HUDEP-2 (cell line): ENCODE results near the gene RALB.
"Not testable (repeated sequence)": the region's sequence is repeated elsewhere in the genome, so short reads cannot be mapped to it uniquely, and the experiment has no call there.

Experiments used
- DNase-seq, 76 experiments: peaks; one replicate each; lab custom pipeline; 2025; ENCODE audit not compliant: unreplicated experiment in 76 of 76; lab: John Stamatoyannopoulos, UW

RALB gene

DNA sequence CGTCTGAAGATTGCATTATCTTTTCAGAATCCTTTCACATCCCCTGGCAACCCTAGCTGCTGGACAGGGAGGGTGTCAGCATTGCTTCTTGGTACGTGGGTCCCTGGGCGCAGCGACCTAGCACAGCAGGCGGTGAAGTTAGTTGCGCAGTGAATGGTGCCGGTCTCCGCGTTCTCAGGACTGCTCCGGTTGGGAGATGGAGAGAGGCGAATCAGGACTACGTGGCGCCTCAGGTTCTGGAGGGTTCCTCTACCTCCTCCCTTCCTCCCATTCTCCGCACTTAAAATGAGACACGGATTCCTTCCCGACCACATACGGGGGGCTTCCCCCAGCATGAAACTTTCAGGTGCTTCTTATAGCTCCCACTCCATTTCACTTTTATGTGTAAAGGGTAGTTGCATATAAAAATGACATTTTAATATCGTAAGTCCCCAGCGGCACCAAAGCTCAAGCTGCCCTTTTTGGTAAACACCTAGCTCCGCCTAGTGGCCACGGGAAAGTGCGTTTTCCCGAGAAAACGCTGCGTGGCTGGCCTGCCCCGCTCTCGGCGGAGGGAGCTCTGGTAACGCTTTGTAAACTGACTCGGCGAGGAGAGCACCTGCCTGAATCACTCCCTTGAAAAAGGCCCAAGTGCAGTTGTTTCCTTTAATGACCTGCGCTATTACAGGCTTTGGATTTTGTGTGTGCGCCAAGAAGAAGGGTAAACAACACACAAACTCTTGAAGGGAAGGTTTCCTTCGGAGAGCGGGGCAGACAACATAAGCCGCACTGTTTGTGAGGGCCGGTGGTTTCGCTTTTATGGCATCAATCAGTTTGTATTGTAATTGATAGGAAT lies 60.4 kb downstream of the RALB start:
- peak in 60 of 76 experiments; percentile 6 to 72 (median 42) for DNase-seq

DNA sequence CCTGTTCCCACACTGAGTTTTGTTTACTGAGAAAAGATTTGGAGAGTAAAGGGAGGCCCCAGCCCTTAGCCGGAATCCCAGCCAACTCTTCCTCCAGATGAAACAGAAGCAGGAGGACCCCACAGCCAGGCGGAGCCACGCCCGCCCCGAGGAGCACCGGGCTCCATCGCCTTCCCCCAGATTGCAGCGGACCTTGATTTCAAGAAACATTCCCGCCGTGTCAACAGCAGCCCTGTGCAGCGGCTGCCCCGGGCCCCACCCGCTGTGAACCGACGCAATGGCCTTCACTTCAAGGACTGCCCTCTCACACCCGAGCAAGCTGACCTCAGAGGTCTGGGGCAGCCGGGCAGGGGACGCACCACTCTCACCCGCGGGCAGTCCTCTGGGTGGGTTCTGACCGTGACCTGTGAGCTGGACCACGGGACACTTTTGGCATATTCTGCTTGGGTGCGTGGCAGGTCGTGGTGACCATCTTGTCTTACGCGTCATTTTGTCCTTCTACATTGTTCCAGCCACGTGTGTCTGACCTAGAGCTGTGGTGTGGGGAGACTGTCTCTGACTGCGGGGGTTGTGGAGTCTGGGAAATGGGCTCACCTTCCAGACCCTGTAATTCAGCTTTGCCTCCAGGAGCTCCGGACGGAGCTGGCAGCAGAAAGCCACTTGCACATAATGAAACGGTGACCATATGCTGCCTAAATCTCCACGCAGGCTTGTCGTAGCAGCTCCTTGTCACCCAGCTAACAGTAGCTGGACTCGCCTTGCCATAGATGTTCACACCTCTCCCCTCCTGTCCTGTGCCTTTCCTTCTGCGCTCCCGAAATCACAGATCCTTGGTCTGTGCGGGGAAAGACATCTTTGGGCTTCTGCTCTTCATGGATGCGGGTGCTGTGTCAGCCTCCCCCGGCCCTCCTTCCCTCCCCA lies 61.3 kb downstream of the RALB start:
- DNase-seq = no peak

DNA sequence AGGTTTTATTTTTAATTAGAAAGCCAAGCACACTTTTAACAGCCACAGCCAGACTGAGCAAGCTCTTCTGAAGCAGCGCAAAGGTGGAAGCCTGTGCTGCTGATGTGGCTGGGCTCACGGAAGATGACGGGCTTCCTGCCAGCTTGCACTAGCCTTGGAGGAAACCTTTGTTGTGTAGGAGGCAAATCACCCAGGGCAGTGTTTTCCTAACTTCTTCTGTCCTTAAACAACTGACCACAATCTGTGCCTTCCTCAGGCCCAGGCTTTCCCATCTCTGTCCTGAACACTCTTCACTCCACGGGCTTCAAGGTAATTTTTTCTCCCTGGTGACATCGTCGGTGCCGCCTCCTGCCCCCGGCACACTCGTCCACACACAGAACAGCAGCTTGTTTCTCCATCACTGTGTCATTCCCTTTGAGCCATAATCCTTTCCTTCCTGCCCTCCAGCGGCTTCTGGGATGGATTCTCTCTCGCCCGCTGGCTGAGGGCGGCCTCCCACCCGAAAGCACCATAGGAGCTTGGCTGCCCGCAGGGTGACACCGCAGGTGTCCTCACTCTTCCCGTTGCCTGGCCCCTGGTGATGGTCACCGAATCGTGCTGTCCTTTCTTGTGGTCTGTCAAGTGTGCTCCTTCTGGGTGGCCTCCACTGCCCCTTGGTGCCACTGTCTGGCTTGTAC lies 62.2 kb downstream of the RALB start:
- DNase-seq = no peak

DNA sequence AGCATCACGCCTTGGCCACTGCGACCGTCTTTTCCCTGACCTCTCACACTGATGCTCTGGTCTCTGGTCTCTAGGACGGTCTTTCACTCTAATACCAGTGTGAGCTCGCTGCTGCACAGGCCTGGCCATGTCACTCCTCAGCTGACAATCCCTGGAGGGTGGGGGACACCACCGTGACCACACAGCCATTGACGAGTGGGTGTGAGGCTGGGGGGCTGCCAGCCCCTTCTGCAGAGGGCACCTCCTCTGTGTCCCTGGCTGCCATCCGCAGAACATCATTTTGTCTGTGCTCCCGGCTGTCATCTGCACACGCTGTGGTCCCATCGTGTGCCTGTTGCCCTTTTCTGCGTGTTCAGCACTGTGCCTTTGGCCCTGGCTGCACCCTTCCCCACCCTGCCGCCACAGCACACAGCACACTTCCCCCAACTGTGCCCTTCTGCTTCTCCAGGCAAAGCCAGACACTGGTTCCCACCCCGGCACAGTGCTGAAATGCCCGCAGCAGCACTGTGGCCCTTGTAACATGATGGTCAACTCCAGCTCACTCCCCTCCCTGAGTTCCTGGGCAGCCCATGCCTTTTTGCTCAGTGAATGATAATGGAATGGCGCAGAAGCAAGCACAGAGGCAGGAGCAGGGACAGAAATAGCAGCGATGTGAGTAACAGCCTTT lies 62.8 kb downstream of the RALB start:
- DNase-seq = no peak

DNA sequence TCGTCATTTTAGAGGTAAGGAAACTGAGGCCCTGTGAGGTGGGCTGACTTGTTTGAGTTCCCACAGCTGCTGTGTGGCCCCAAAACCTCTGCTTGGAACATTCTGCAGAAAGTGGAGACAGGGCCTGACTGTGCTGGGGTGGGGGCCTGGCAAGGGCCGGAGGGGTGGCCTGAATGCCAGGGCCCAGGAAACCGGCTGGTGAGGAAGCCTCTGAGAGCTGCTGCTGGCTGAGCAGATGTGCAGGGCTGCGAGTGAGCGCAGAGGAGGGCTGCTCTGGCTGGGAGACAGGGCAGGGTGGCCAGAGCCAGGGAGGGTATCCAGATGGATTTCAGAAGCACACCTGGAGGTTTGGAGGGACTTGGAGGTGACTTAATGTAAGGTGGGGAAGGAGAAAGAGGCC lies 63.4 kb downstream of the RALB start:
- no peak for DNase-seq

DNA sequence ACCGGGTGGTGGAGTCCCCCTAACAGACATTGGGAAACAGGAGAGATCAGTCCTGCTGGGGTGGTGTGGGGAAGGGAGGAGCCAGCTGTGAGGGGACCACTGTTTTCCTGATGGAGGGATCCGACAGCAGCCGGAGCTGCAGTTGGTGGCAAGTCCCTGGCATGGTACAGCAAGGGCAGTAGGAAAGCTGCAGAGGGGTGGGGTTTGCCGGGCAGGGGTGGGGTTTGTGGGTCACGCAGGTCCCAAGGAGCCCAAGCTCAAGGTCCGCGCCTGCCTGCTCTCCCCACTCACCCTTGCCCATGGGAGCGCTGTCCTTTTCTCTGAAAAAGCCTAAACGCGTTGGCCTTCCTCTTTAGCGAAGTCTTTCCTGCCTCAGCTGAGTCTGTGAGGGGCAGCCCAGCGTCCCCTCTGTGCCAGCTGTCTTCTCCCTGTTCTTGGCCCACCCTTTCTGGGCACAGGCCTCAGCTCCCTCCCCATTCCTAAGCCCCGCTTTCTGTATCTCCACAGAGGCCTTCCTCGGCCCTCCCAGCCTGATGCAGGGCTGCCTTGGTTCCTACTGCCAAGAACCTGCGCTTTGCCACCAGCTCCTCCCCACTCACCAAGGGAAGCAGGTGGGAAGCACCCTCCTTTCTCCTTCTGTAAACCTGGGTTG lies 64.0 kb downstream of the RALB start:
- no peak for DNase-seq

DNA sequence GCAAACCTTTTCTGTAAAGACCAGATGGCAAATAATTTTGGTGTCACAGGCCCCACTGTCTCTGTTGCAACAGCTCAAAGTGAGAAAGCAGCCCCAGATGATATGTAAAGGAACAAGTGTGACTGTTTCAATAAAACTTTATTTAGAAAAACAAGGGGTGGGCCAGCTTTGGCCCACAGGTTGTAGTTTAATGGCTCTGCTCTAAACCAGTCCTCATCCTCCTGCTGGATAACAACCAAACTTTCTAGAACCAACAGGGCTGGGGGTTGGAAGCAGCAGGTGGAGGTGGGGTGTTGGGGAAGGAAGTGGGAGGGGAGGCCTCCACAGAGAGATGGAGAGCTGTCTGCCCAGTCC lies 64.5 kb downstream of the RALB start:
- DNase-seq = no peak

DNA sequence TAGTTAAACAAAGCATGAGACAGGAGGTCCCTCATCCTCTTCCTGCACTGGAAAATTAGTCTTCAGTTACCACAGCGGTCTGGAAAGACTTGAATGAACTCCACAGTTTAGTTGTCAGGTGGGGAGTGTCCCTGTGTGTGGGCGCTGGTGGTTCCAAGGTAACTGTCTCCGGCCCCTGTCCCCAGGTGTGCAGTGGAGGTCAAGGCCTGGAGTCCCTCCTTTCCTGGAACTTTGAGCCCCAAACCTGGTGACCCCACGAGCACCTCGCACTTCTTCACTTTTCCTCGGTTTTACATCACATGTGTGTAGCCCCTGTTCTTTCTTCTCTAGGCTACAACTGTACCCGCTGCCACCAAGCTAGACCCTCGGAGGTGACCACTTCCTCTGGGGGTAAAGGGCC lies 65.3 kb downstream of the RALB start:
- DNase-seq = no peak

DNA sequence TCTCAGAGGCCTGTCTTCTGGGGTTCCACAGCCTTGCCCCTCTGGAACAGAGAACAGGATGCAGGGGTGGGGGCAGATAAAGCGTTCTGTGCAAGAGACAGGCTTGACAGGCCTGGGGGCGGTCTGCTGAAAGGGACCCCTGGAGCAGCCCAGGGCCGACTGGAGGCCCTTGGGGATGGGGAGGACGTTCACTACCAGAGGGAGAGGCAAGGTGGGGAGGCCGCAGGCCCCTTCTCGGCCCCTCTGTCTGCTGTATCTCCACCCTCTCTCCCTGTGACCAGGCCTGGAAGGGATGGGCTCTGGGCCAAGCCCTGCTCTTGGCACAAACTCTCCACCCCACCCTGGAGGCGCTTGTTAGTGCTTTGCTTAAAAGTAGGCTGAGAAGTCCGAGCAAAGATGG lies 66.0 kb downstream of the RALB start:
- DNase-seq = peak in 3 of 76 experiments; percentile 4 to 20 (median 19)

DNA sequence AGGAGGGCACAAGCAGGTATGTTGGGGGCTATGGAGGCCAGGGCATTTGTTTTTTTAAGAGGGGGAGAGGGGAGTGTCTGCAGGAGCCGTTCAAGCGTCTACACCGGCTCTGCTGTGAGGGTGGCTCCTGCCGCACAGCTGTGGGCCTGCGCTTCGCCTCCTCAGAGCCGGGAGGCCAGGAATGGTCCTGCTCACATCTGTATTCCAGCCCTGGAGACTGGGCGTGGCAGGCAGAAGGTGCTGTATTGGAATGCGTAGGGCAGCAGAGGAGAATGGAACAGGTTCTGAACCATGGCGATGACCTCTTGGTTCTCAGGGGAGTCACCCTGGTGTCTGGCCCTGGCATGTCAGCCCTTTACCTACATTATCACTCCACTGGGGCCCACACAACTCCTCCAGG lies 66.5 kb downstream of the RALB start:
- no peak for DNase-seq

DNA sequence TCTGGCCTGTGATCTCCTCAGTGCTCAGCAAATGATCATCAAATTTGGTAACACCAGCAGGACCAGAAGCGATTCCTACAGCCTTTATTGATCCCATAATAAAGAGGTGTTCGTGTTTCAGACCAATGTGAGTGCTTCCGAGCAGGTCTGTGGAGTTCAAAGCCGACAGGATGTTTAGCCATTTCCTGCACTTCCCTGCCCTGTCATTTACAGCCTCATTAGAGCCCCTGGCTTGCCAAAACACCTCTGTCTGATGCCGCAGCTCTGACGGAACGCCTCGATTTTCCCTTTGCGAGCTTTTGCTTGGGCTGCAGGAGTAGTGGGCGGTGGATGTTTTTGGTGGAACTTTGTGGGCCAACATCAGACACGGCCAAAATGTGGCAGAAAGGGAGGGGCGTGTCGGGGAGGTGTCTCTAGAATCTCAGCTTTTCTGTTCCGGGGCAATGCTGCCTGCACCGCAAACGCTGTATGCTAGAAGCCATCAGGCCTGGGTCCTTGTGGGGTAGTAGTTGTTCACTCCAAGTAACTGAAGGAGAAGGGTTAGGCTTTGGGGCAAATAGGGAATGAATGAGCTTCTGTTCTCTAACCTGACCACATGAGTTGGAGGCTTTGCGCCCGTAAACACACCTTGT lies 67.2 kb downstream of the RALB start:
- no peak for DNase-seq

DNA sequence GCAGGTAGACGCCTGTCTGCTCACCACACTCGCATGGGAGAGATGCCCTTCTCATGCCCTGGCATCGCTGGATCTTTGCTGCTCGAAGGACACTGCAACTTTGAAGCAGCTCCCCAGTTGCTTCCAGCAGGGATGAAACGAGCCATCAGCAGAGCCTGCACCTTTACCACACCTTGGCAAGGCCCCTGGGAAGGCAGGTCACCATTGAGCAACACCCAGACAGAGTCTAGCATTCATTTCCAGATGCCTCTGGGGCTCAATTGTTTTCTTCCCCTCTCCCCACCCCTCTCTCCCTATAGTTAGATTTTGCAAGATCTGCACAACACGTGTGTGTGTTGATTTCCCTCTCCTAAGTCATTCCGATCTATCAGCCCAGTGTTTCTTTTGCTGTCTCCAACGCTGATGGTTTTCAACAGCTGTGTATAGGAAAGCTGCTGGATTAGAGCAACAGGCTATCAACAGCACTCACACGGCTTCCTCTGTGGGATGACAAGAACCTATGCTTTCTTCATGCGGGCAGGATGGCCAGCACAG lies 67.7 kb downstream of the RALB start:
- no peak for DNase-seq

DNA sequence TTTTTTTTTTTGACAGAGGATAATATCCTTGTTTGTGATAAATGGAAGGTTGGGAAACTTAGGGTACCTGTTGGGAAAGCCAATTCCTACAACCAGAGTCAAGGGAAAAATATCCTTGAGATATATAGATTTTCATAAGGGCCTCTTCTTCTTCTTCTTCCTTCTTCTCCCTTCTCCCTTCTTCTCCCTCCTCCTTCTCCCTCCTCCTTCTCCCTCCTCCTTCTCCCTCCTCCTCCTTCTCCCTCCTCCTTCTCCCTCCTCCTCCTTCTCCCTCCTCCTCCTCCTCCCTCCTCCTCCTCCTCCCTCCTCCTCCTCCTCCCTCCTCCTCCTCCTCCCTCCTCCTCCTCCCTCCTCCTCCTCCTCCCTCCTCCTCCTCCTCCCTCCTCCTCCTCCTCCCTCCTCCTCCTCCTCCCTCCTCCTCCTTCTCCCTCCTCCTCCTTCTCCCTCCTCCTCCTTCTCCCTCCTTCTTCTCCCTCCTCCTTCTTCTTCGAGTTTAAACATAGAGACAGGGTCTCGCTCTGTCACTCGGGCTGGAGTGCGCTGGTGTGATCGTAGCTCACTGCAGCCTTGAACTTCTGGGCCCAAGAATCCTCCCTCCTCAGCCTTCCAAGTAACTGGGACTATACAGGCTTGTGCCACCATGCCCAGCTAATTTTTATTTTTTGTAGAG lies 68.4 kb downstream of the RALB start:
- not testable (repeated sequence) for DNase-seq

DNA sequence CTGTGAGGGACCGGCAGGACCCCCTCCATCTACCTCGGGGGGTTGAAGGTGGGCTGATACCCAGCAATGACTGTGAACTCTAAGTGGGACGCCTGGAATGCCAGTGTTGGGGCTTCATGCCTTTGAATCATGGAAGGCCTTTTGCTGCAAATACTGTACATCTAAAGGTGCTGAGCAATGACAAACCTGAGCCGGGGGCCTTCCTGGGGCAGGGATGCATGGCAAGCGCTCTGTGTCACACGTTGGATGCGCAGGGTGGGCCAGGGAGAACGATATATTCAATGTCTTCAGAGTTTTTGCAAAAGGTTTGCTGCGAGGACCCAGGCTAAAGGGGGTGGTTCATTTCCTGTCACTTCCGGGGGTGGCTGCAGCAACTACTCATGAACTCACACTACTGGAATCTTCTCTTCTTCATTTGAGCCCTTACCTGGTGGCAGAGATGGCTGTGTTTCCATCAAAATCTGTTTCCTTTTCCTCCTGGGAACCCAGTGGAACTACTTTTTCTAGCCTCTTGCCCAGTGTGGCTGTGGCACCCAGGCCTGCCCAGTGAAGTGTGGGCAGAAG lies 69.2 kb downstream of the RALB start:
- no peak for DNase-seq

DNA sequence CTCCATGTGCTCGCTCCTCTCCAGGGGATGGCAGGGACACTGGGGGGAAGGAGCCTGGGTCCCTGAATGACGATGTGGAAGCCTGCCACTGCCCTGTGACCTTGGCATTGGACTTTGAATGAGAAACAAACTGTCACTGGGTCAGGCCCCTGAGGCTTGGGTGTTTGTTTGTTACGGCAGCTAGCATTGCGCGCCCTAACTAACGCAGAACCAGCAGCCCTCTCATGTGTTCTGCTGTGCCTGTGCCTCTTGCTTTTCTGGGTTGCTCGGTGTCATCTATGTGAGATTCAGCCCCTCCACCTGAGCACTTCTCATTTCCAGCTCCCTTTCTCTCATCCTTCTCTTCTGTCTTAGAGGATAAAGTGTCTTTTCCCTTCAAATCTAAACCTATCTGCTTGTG lies 69.7 kb downstream of the RALB start:
- no peak for DNase-seq

DNA sequence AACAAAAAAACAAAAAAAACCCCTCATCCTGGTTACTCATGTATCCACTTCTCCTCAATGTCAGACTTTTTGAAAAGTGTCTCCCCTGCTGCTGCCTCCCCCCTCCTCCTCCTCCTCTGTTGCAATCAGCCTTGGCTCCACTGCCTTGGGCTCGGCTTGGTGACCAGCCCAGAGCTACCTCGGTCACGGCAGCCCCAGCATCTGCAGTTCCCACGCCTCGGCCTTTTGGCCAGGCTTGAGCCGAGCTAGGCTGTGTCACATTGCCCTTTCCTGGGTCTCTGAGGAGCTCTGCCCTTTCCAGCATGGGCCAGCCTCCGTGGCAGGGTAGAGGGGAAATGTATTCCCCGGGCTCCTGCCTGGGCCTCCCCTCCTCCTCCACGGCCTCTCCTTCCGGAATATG lies 70.6 kb downstream of the RALB start:
- DNase-seq = no peak

DNA sequence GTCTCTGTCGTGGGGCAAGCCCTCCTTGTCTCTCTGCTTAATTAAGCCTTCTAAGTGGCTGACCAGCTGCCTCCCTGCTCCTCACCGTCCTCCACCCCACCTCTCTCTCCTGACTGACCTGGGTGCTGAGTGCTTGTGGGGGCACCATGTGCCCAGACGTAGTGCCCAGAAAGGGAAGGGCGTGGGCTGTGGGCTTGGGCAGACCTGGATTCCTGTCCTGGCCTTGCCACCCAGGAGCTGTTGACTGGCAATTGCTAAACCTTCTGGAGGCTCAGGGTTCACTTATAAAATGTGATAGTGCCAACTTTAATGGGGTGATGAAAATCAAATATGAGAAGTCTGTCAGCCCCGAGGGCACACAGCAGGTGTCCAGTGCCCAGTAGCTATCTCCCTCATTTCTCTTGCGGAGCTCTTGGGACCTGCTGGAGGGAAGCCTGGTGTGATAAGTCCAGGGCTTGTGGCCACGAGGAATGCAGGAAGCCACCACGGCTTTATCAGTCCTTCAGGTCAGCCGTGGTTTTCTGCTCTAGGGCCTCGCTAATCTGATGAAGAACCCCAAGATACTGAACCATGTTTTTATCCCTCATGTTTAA lies 71.3 kb downstream of the RALB start:
- DNase-seq = peak in 3 of 76 experiments; percentile 7 to 10 (median 8)

DNA sequence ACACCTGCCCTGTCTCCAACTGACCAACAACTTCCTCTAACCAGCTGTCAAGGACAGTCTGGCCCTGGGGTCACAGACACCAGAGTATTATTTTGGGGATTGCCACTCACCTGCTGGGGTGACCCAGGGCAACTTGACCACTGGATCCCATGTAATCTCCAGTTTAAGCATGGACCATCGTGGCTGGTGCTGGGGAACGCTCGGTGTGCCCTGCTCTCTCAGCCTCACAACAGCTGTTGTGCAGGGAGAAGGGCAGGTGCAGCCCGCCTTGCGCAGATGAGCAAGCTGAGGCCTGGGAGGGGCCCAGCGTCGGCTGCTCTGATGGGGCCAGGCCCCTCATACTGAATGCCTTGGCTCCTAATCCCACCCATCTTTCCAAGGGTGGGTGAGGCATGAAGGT lies 72.3 kb downstream of the RALB start:
- no peak for DNase-seq
